Fibroblast of skin of left biceps (primary cell): ENCODE measurements around the gene SEC23A.
"Not testable (repeated sequence)": the region's sequence is repeated elsewhere in the genome, so short reads cannot be mapped to it uniquely, and the experiment has no call there.

Experiments
- DNase-seq, 2 experiments: peaks; one replicate each; pipeline ENCODE4 v3.0.0-alpha.2; 2013; ENCODE audit warnings: low read depth in 2 of 2

The SEC23A gene

DNA sequence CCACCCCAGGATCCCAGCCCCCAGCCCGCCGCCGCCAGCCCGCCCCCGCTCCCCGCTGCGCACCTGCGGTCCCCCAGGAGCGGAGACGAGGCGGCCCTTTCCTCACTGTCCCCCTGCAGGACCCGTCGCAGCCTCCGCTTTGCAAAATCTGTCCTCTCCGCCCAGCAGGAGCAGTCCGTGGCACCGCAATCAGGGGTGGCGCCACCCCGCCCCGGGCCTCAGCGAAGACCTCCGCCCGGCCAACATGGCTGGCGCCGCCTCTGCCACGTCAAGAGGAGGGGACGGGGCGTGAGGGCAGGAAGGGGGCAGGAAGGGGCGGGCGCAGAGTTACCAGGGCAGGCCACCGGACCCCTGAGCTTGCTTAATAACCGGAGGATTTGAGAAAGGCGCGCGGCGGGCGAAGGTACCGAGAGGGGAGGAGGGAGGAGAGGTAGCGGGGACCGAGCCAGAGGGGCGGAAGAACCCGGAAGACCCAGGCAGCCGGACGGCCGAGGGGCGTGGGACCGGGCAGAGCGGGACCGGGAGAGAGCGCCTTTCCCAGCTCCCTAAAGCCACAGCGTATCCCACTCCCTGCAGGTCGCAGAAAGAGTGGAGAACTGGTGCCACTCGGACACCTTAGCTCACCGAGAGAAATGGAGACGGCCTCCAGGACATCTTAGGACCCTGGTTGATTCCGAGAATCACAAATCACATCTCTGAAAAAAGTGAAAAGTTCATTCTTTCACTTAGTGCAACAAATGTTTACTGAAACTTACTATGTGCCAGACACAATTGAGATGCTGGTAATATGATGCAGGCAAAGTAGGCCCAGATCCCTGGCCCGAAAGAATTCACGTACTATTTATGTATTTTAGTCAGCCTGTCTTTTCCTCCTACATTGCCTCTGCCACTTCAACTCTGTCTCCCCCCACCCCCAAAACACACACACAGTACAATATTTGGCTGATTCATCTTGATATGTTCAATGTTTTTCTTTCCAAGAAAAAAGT is at the start of gene SEC23A:
TSS of gene SEC23A (minus strand) at position 267 of the 989 bp plus-strand sequence. CDS start 7,117 bp downstream, outside the sequence.
- DNase-seq = peak; percentile 50 to 53

DNA sequence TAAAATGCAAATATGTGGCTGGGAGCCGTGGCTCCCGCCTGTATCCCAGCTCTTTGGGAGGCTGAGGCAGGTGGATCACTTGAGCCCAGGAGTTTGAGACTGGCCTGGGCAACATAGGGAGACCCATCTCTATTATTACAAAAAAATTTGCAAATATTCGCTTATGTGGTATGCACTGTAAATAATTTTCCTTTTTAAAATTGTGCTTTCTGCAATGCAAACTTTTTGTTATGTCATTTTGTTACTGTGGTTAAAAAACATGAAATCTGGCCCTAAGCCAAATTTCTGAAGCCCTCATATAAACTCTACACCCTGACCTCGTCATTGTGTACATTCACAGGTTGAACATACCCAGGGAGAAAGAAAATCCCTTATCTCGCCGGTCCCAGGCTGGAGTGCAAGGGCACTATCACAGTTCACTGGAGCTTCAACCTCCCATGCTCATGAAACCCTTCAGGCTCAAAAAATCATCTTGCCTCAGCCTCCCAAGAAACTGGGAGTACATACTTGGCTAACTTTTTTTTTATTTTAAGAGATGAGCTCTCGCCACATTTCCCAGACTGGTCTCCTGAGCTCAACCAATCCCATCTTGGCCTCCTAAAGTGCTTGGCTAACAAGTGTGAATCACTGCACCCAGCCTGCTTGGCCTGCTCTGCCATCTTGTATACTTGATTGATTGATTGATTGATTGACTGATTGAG is 42.4 kb upstream of the SEC23A start:
- DNase-seq = no peak

DNA sequence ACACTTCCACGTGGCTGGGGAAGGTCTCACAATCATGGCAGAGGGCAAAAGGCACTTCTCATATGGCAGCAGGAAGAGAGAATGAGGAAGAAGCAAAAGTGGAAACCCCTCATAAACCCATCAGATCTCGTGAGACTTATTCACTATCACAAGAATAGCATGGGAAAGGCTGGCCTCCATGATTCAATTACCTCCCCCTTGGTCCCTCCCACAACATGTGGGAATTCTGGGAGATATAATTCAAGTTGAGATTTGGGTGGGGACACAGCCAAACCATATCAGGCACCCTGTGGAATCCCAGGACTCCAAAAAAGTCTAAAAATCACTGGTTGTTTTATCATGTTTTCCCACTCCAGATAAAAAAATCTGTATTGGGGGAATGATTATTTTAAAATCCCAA is 40.2 kb upstream of the SEC23A start:
- DNase-seq = not testable (repeated sequence)

DNA sequence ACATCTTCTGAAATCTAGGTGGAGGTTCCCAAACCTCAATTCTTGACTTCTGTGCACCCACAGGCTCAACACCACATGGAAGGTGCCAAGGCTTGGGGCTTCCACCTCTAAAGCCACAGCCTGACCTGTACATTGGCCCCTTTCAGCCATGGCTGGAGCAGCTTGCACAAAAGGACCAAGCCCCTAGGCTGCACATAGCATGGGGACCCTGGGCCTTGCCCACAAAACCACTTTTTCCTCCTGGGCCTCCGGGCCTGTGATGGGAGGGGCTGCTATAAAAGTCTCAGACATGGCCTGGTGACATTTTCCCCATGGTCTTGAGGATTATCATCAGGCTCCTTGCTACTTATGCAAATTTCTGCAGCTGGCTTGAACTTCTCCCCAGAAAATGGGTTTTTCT is 38.6 kb upstream of the SEC23A start:
- not testable (repeated sequence) for DNase-seq

DNA sequence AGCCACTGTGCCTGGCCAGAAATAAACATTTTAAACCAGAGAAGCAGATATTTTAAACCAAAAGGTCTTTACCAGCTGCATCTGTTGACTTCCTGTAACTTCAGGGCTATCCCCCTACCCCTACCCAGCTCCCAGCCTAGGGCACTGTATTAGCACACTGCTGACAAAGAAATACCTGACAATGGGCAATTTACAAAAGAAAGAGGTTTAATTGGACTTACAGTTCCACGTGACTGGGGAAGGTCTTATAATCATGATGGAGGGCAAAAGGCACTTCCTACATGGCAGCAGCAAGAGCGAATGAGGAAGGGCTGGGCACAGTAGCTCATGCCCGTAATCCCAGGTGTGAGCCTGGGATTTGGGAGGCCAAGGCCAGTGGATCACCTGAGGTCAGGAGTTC is 37.1 kb upstream of the SEC23A start:
- DNase-seq = no peak

DNA sequence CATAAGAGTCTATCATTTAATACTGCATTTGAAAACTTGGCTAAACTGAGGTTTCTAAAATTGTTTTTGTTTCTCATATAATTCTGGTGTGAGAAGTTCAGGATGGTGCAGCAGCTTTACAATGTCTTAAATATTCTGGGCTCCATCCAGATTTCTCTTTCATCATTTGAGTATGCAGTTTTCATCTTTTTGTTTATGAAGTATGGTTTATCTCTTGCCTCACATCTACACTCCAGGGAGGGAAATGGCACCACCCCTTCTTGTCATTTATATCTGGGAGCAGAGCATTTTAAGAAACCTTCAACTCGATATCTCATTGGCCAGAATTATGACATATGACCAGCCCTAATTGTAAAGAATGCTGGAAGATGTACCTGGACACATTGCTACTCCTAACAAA is 35.4 kb upstream of the SEC23A start:
- DNase-seq = no peak

DNA sequence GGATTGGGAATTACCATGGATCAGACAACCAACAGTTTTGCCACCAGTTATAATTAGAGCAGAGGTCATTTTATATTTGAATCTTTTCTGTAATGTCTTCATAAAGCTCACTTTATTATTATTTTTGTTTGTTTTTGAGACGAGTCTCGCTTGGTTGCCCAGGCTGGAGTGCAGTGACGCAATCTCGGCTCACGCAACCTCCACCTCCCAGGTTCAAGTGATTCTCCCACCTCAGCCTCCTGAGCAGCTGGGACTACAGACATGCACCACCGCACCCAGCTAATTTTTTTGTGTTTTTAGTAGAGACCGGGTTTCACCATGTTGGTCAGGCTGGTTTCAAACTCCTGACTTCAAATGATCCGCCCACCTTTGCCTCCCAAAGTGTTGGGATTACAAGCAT is 34.8 kb upstream of the SEC23A start:
- not testable (repeated sequence) for DNase-seq

DNA sequence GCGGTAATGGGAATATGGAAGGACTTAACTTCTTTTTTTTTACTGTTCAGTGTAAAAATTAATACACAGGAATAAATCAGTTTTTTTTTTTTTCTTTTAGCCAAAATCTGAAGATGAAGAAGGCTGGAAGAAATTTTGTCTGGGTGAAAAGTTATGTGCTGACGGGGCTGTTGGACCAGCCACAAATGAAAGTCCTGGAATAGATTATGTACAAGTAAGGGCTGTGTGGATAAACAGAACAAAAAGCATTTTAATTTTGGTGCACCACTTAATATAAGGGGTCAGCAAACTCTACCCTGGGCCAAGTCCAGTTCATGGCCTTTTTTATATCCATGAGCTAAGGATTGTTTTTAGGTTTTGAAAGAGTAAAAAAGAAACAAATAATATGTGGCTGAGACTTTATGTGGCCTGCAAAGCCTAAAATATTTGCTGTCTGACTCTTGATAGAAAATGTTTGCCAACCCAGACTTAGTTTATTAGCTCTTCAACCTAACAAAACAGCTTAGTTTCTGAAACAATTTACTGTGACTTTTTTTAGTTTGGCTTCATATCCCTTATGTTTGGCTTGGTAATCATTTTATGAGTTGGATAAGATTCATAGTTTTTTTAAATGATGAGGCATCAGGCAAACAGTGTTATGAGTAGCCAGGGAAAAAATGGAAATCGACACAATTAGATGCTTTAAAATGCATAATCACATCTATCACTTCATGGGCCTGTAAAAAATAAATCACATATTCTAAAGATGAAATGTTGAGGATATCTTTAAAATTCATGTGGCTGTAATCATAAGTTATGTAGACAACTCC is 19.5 kb upstream of the SEC23A start:
- no peak for DNase-seq

DNA sequence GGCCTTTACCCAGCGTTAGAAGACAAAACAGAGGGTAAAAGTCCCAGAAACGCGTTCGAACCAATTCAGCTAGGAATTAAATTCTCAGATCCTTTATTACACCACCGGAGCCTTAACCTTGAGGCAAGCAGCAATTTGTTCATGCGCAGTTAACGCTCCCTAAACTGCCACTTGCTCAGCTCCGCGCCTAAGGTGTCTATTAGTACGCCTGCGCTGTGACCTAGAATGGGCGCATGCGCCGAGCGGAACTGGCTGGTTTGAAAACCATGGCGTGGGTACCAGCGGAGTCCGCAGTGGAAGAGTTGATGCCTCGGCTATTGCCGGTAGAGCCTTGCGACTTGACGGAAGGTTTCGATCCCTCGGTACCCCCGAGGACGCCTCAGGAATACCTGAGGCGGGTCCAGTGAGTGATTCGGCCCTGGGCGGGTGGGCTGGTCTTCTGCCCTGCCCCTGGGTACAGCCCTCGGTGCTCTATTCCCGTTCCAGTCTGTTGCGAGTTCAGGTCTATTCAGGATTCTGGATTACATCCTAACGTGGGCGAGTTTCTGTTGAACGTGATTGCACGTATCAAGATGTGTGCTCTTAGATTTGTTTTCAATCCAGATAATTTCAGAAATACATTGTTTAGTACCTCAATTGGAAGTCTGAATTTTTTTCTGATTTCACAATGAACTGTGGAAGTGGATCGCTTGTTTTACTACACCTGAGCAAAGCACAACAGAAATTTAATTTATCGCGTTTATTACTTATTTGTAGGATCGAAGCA is 11.2 kb upstream of the SEC23A start, which contains the start of gene GEMIN2:
TSS of gene GEMIN2 (plus strand) at position 251 of the 766 bp plus-strand sequence. CDS start at position 267, 16 bp downstream.
- peak; percentile 77 to 82 for DNase-seq

DNA sequence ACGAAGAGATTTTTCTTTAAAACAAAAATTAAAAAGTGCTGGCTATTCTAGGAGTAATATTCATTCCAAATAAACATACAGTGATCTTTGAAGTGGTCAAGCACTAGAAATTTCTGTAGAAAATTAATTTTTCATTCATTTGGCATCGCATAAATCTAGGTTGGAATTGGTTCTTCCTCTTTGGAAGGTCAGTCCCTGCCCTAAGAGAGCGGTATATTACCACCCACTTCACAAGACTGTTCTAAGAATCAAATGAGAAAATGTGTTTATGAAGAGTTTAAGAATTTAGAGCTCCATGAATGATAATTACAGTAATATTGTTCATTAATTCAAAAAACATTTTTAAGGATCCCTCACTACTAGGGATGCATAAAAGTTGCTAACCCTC is 10.6 kb upstream of the SEC23A start:
- DNase-seq = no peak

DNA sequence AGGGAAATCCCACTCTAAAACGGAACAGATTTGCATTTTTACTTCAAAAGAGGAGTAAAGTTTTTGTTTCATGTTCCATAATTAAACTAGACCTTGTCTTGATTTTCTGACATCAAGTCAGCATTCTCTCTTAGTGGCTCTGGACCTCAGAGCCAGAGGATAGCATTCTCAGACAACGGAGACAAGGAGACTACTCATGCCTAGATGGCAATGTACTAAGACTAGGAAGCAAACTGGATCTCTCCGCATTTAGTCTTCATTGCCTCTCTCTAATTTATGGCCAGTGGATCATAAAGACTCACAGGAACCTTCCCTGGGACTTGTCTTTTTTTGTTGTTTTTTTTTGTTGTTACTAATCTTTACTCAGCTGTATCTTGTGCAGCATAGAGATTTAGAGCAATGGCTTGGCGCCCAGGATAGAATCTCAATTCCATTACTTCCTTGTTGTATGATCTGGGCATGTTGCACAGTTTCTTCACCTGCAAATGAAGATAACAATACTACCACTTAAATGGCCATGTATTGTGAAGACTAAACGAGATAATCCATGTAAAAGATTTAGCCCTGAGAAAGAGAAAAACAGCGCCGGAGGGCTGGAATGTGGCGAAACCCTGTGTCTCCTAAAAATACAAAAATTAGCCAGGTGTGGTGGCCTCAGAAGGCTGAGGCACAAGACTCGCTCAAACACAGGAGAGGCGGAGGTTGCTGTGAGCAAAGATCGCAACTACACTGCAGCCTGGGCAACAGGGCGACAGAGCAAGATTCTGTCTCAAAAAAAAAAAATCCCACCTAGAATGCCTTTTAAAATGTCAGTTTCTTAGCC is 7.1 kb upstream of the SEC23A start:
- DNase-seq = no peak

DNA sequence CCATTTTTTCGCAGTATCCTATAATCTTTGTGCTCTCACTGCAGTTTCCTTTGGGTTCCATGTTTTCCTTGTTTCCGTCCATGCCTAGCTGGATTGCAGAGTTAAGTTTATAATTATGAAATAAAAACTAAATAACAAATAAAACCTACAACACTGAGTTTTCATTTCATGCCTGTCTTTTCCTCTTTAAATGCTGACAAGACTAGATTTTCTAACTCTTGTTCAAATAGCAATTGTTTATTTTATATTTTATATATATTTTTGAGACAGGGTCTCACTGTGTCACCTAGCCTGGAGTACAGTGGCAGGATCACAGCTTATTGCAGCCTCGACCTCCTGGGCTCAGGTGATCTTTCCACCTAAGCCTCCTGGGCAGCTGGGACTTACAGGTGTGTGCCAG is 5.8 kb upstream of the SEC23A start:
- DNase-seq = no peak

DNA sequence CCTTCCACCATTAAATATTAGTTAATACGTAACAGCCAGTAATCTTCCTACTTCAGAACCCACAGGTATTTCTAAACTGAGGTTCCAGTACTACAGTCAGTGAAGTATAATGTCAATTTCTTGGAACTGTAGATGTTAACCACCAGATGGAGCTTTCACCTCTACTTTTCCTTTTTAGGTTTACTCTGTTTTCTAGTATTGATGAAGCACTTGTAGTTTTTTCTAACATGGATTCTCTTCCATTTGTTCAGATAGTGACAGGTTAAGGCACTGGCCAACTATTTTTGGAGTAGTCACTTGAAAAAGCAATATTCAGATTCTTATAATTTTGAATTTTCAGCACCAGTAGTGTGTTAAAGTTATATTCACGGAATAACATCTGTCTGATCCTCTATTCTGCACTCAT is 4.6 kb upstream of the SEC23A start:
- DNase-seq = no peak

DNA sequence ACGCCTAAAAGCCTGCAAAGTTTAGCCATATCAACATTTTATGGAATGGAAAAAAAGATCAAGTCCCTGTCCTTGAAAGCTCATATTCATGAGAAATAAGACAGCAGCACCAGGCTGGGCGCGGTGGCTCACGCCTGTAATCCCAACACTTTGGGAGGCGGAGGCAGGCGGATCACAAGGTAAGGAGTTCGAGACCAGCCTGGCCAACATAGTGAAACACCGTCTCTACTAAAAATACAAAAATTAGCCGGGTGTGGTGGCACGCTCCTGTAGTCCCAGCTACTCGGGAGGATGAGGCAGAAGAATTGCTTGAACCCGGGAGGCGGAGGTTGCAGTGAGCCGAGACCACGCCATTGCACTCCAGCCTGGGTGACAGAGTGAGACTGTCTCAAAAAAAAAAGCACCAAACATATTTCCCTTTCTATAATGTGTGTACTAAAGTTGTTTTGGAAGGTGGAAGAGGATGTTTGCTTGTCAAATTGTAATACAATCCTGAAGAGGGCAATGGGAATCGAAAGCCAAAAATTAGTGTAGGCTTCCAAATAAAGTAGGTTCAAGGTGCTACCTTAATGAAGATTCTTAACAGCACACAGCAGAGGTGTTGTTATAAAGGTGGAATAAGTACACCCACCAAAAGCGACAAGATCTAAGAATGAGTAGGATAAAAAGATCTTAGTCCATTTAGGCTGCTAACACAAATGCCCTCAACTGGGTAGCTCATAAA is 1.2 kb upstream of the SEC23A start:
- not testable (repeated sequence) for DNase-seq

DNA sequence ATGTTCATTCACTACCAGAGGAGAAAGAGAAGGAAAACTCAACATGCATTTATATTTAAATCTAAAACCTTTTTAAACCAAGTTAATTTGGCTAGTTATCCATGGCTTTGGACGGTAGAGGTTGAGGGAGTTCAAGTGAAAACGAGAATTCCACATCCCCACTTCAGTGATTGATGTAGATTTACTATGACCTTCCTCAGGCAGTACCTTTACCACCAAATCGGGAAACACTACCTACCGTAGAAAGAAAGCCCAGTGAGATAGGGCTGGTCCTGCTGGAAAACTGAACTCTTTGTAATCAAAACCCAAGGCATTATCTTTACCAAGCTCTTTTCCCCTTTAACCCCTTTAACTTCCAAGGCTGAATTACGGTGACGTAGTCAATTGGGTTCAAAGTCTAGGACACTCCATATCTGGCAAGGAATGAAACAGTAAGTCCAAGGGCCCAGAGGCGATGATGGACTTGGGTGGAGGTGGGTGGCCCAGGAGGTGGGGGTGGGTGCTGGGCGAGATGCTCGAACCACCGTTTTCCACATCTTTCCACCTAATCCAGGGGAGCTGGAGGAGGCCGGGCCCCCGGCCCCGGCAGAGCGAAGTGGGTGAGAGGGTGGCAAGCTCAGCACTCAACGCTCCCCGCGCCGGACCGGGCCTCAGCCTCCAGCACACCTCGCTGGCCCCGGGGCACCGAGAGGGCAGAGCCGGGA is 618 bp downstream of the SEC23A start:
- DNase-seq = no peak

DNA sequence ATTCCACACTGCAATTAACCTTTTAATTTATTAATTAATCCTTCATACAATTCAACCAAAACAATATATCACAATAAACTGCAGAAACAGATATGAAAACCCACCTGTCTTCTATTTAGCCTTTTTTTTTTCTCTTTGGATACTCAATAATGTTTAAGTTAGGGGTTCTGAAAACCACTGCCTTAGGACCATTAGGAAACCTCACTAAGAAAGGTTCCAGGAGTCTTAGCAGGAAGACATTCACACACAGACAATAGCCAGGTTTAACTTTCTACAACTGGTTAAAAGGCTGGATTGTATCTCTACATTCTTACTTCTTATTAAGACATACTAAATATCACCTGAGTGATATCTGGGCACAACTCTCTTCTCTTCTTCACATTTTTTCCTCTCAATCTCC is 3.3 kb downstream of the SEC23A start:
- DNase-seq = no peak

DNA sequence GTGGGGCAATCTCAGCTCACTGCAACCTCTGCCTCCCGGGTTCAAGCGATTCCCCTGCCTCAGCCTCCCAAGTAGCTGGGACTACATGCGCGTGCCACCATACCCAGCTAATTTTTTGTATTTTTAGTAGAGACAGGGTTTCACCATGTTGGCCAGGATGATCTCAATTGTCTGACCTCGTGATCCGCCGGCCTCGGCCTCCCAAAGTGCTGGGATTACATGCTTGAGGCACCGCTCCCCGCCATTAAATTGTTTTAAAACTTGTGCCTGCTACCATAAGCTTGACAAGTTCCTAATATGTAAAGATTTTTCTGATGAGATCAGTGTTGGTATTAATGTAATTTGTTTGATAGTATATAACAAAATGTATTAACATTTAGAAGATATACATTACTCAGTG is 3.8 kb downstream of the SEC23A start:
- not testable (repeated sequence) for DNase-seq

DNA sequence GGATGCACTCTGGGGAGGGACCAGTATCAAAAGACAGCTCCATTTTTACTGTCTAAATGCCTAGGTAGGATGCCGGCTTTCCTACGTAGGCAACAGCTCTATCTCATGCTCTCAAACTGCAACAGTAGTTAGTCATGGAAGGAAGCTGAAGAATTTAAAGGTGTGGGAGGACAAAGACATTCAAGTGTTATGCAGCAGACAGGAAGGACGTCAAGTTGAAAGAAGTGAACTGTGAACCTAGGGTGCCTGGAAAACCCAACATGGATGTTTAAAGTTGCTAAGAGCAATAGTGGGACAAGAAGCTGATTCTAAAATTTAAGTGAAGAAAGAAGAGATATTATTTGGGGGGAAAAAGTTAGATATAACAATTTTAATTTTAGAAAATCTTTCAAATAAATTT is 5.9 kb downstream of the SEC23A start:
- DNase-seq = no peak

DNA sequence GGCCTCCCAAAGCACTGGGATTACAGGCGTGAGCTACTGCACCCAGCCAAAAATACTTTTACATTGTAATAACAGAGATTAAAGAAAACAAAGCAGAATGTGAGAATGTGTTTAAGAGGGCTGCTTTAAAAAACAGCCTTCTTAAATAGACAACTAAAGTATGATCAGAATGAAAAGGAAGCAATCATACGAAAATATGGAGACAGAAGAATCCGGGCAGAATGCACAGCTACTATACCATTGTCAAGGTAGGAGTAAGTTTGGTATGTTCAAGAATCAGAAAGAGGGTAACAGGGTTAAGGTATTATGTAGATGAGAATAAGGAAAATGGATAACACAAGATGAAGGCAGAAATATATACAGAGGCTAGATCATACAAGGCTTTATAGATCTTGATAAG is 8.5 kb downstream of the SEC23A start:
- DNase-seq = no peak
